GM10248 (cell line): ENCODE results near the gene CCNJL.

Experiments used
- CTCF ChIA-PET: fragments of 300-600 bp; sonication (Branson Sonifier 250); formaldehyde crosslinking; extraction: SDS; loops from one replicate; lab custom pipeline; 2021; ENCODE audit warnings: antibody characterized with exemption; lab: Yijun Ruan, JAX
- POLR2A ChIA-PET: fragments of 350-650 bp; sonication (Branson Sonifier 250); formaldehyde crosslinking; extraction: SDS; loops from one replicate; lab custom pipeline; 2020; ENCODE audit warnings: antibody characterized with exemption; lab: Yijun Ruan, JAX
- DNase-seq: peaks from one replicate; pipeline ENCODE4 v3.0.0; 2012; ENCODE audit errors: extremely low spot score
- CTCF ChIP-seq: IDR thresholded peaks from 2 replicates; pipeline ENCODE4 v1.5.1; 2012; ENCODE audit warnings: mild to moderate bottlenecking, low read depth; ENCODE audit errors: extremely low read depth, missing control alignments, control extremely low read depth

Gene CCNJL

GRCh38 chr5:160310552-160311295 is 1.6 kb downstream of the CCNJL start:
- ChIA-PET CTCF (no interaction called here), POLR2A (no interaction called here)
- TF ChIP-seq CTCF: no peak
- DNase-seq: no peak

GRCh38 chr5:160310140-160310539 is 2.2 kb downstream of the CCNJL start:
- no peak for TF ChIP-seq CTCF
- CTCF ChIA-PET: no interaction called here
- no peak for DNase-seq
- POLR2A ChIA-PET: no interaction called here

GRCh38 chr5:160306696-160307095 is 5.7 kb downstream of the CCNJL start:
- no peak for DNase-seq
- TF ChIP-seq CTCF: no peak
- POLR2A ChIA-PET: no interaction called here
- CTCF ChIA-PET: interaction anchor here (0.8 to 2.1 kb wide), 3 partner anchors 20 to 226 kb away, joined by 3 to 6 read pairs (median 3); no protein-coding TSS in a partner anchor

- CTCF ChIA-PET: interaction anchor here (0.9 to 2.1 kb wide), 2 partner anchors 22 to 38 kb away, joined by 4 to 6 read pairs; no protein-coding TSS in a partner anchor
- POLR2A ChIA-PET: no interaction called here
Observed at GRCh38 chr5:160305319-160305718, 7.0 kb downstream of the CCNJL start.

GRCh38 chr5:160303690-160304089 is 8.7 kb downstream of the CCNJL start:
- no peak for DNase-seq
- TF ChIP-seq CTCF: no peak
- POLR2A ChIA-PET: no interaction called here
- CTCF ChIA-PET: no interaction called here

More at GRCh38 chr5:160305319-160305718, 7.0 kb downstream of the CCNJL start:
- no peak for DNase-seq
- no peak for TF ChIP-seq CTCF

- DNase-seq: no peak
Observed at GRCh38 chr5:160298189-160298588, 14.2 kb downstream of the CCNJL start.

More at GRCh38 chr5:160298189-160298588, 14.2 kb downstream of the CCNJL start:
- no peak for TF ChIP-seq CTCF
- ChIA-PET POLR2A (no interaction called here), CTCF (interaction anchor here (0.9 kb wide), 1 partner anchor 46 kb away, joined by 3 read pairs; no protein-coding TSS in a partner anchor)
